HL-60 (cell line): ENCODE results near the gene AGAP3.

Experiments
- DNase-seq, 2 experiments: peaks; one replicate each; pipeline ENCODE4 v3.0.0-alpha.2; 2010 to 2020; ENCODE audit warnings: low read depth in 1 of 2, low spot score in 1 of 2
- H3K27ac ChIP-seq: fragments of 250-450 bp; sonication (Bioruptor Pico); replicated peaks from 2 replicates; pipeline ENCODE4 v1.5.1; 2020; ENCODE audit warnings: mild to moderate bottlenecking, moderate library complexity
- H3K27me3 ChIP-seq: fragments of 250-450 bp; sonication (Bioruptor Pico); 2 replicates; pipeline ENCODE4 v1.5.1; 2021; ENCODE audit warnings: mild to moderate bottlenecking, moderate library complexity; ENCODE audit not compliant: insufficient read depth, poor library complexity, severe bottlenecking
- H3K4me3 ChIP-seq: replicated peaks from 2 replicates; pipeline ENCODE4 v1.5.1; 2011; ENCODE audit warnings: mild to moderate bottlenecking, control low read depth, low read length; ENCODE audit not compliant: insufficient read depth
- CTCF ChIP-seq: IDR thresholded peaks from one replicate; pipeline ENCODE4 v1.5.1; 2011; ENCODE audit warnings: low read length, control low read depth, inconsistent platforms; ENCODE audit not compliant: insufficient read depth
- GABPA ChIP-seq: IDR thresholded peaks from 2 replicates; pipeline ENCODE4 v1.6.1; 2012; ENCODE audit warnings: low read depth
- POLR2AphosphoS5 ChIP-seq: IDR thresholded peaks from 2 replicates; pipeline ENCODE4 v1.6.1; 2012; ENCODE audit warnings: low read depth
- SPI1 ChIP-seq: IDR thresholded peaks from 2 replicates; pipeline ENCODE4 v1.6.1; 2012; ENCODE audit warnings: low read depth, mild to moderate bottlenecking, borderline replicate concordance
- TF ChIP-seq, protein P1 (sequence below): IDR thresholded peaks from 2 replicates; pipeline ENCODE4 v1.6.1; 2012; ENCODE audit warnings: low read depth; ENCODE audit not compliant: insufficient replicate concordance

AGAP3 gene

DNA sequence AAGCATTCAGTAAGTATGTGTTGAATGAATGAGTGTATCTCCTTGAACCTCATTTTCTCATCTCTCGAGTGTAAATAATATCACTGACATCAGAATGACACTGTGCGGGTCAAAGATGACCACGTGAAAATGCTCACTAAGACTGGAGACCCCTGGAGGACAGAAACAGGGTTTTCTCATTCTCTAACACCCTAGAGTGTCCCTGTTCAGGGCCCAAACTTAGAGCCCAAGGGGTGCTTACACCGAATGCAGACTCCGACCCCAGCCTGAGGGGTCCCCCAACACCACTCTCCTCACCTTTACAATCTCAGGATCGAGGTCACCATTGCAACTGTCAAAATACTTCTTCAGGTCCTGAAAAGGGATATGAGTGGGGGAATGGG is 30.0 kb upstream of the AGAP3 start:
- Histone ChIP-seq H3K27me3 (no peaks in the 10 kb centered on the region), H3K4me3 (no peak overlapping the region), H3K27ac (no peak overlapping the region)
- DNase-seq, result no peak
- TF ChIP-seq, protein P1, sequence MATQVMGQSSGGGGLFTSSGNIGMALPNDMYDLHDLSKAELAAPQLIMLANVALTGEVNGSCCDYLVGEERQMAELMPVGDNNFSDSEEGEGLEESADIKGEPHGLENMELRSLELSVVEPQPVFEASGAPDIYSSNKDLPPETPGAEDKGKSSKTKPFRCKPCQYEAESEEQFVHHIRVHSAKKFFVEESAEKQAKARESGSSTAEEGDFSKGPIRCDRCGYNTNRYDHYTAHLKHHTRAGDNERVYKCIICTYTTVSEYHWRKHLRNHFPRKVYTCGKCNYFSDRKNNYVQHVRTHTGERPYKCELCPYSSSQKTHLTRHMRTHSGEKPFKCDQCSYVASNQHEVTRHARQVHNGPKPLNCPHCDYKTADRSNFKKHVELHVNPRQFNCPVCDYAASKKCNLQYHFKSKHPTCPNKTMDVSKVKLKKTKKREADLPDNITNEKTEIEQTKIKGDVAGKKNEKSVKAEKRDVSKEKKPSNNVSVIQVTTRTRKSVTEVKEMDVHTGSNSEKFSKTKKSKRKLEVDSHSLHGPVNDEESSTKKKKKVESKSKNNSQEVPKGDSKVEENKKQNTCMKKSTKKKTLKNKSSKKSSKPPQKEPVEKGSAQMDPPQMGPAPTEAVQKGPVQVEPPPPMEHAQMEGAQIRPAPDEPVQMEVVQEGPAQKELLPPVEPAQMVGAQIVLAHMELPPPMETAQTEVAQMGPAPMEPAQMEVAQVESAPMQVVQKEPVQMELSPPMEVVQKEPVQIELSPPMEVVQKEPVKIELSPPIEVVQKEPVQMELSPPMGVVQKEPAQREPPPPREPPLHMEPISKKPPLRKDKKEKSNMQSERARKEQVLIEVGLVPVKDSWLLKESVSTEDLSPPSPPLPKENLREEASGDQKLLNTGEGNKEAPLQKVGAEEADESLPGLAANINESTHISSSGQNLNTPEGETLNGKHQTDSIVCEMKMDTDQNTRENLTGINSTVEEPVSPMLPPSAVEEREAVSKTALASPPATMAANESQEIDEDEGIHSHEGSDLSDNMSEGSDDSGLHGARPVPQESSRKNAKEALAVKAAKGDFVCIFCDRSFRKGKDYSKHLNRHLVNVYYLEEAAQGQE, result no peak
- no peak for TF ChIP-seq CTCF

- DNase-seq, result no peak
- Histone ChIP-seq H3K4me3 (peak overlapping the region; percentile 84), H3K27ac (peak overlapping the region; percentile 71), H3K27me3 (no peaks in the 10 kb centered on the region)
- no peak for TF ChIP-seq GABPA
- TF ChIP-seq, protein P1, result no peak
- TF ChIP-seq POLR2AphosphoS5, result no peak
- no peak for TF ChIP-seq CTCF
Measured at GRCh38 chr7:151056666-151057505, 29.4 kb upstream of the AGAP3 start.

DNA sequence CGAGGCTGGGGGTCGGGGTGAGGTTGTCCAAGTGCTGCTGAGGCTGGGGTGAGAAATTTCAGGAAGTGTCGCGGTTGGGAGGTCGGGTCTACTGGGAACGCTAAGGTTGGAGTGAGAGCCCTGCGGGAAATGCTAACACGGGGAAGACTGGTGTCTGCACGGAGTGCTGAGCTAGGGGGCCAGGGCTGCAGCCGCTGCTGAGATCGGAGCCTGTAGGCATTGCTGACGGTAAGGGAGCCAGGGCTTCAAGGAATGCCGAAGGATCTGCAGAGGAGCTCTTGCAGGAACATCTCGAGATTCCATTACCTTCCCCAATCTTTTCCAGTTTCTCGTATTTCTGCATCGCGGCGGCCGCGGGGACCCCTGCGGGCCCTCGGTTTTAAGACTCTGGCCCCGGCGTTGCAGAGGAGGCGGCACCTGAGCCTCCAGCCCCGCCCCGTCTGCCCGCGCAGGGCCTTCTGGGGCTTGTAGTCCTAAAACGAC is 28.7 kb upstream of the AGAP3 start, which contains the start of gene CDK5:
TSS of gene CDK5 (minus strand) at position 392 of the 483 bp plus-strand sequence. CDS start at position 343, 49 bp downstream.
- peak within 1 kb of the TSS; percentile 71 for H3K27ac ChIP-seq
- no peak for DNase-seq
- H3K4me3 ChIP-seq, result peak within 1 kb of the TSS; percentile 84
- TF ChIP-seq SPI1 (peak; percentile 45; the same call in 1 of the 2 replicates), POLR2AphosphoS5 (no peak)
- no peaks in the 10 kb centered on the region for H3K27me3 ChIP-seq

DNA sequence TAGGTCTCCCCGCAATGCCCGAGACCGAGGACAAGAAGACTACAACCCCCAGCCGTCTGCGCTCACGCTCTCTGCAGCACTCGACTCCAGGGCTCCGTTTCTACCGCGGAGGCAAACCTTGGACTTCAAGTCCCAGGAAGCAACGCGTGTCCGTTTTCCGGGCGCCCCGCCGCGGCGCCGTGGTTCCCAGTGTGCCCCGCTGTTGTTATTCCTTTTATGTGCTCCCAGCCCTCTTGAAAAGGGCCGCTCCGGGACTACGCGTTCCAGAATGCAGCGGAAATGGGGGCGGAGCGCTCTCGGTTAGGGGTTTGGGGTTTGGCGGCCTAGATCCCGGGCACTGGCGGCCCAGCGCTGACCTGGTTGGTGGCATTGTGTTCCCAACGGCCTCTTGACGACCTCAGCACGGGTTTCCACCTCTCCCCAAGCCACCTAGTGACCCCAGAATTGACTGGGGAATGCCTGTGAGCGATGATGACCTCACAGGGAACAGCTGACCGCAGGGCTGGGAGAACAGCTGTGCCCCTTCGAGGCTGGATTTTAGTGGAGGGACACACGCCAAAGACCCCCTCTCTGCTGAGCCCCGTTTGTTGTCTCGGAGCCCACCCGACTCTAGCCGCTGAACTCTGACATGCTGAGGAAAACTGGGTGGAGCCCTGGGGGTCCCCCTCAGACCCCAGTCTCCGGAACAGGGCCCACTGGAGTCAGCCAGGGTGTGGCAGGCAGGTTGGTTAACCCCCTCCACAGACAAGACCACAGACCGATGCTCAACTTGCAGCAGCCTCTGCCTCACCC is 28.1 kb upstream of the AGAP3 start:
- TF ChIP-seq, protein P1, result no peak
- peak; percentile 81 for TF ChIP-seq GABPA
- Histone ChIP-seq H3K27me3 (no peaks in the 10 kb centered on the region), H3K4me3 (peak overlapping the region; percentile 84), H3K27ac (peak overlapping the region; percentile 71)
- peak; percentile 100 for DNase-seq
